ENCODE data around the gene ELMO3. TPM values are rescaled to one million over a fixed set of nuclear protein-coding genes. Genes with fewer than 3 reads are reported as not detected.

Gene ELMO3
- total and polyA plus RNA-seq, 2 of the 13 experiments (the other 11 are each of a cell fraction or from before 2014, with no cell fraction given): 2.6 to 4.0 TPM

DNA sequence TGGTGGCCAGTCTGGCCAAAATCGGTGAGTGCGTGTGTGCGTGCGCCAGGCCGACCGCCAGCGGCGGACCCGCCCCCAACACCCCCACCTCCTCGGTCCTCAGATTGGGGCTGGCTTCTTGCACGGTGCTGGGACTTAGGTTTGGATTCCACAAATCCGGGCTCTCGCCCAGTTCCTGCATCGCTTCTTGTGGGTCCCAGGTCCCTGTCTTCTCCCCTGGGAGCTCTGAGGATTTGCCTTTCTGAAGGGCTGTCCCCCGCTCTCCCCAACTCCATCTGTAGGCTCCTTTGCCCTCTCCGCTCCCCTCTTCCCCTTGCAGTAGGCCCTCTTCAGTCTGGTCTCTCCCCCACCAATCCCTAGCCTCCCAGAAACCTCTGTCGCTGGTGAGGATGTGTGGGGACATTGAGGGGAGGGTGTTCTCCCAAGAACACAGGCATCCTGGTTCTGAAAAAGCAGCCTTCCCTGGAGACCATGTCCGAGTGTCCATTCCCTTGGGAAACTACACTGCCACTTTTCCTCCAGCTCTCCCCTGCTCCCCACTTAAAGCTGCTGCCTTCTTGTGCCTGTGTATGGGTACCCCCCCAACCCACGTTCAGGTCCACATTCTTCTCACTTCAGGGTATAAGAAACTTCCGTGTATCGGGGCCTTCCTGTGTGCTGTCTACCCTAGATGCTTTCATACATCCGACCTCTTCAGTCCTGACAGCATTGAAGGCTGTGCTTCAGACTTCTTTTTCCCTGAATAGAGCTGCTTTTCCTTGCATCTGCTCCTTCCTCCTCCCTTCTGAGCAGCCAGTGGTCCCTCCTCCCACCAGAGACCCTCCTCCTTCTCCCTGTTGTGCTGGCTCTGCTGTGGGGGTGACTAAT lies 50.5 kb downstream of the ELMO3 start (continued):
- TF ChIP-seq SOX13 (IDR thresholded peaks at IDR 0.05) (no peak), SOX13 (CRISPR knock-in tag; conservative IDR thresholded peaks at IDR 0.05 in 1 of 2, IDR thresholded peaks at IDR 0.05 in 1 of 2) (no peak), PHF8 (CRISPR knock-in tag; IDR thresholded peaks at IDR 0.05) (0 out of 2 replicates have a peak, but pooled peaks have one; percentile 44), SRY (CRISPR knock-in tag; IDR thresholded peaks at IDR 0.05) (no peak), SMAD1 (CRISPR knock-in tag; IDR thresholded peaks at IDR 0.05; ENCODE audit: borderline replicate concordance, low read depth) (no peak), ZSCAN29 (CRISPR knock-in tag; conservative IDR thresholded peaks at IDR 0.05) (no peak), ZNF720 (CRISPR knock-in tag; IDR thresholded peaks at IDR 0.05) (no peak), SOX5 (CRISPR knock-in tag; IDR thresholded peaks at IDR 0.05; ENCODE audit: borderline replicate concordance) (no peak), SALL2 (CRISPR knock-in tag; IDR thresholded peaks at IDR 0.05) (no peak), GLI4 (CRISPR knock-in tag; IDR thresholded peaks at IDR 0.05; ENCODE audit: borderline replicate concordance) (no peak), ZNF34 (CRISPR knock-in tag; IDR thresholded peaks at IDR 0.05; ENCODE audit: borderline replicate concordance) (no peak), NFKBIZ (CRISPR knock-in tag; IDR thresholded peaks at IDR 0.05) (no peak), RFXAP (CRISPR knock-in tag; IDR thresholded peaks at IDR 0.05; ENCODE audit: borderline replicate concordance) (no peak), RXRA (CRISPR knock-in tag; IDR thresholded peaks at IDR 0.05) (0 out of 2 replicates have a peak, but pooled peaks have one; percentile 20), ZNF766 (CRISPR knock-in tag; IDR thresholded peaks at IDR 0.05; ENCODE audit: borderline replicate concordance) (no peak), TARDBP (CRISPR knock-in tag; IDR thresholded peaks at IDR 0.05) (no peak), RAD51 (IDR thresholded peaks at IDR 0.05; ENCODE audit: borderline replicate concordance) (no peak), ZFP41 (CRISPR knock-in tag; IDR thresholded peaks at IDR 0.05; ENCODE audit: borderline replicate concordance) (no peak), ZNF83 (CRISPR knock-in tag; IDR thresholded peaks at IDR 0.05; ENCODE audit: borderline replicate concordance) (no peak), JDP2 (CRISPR knock-in tag; IDR thresholded peaks at IDR 0.05; ENCODE audit: borderline replicate concordance) (no peak)
- TF ChIP-seq, protein P1, sequence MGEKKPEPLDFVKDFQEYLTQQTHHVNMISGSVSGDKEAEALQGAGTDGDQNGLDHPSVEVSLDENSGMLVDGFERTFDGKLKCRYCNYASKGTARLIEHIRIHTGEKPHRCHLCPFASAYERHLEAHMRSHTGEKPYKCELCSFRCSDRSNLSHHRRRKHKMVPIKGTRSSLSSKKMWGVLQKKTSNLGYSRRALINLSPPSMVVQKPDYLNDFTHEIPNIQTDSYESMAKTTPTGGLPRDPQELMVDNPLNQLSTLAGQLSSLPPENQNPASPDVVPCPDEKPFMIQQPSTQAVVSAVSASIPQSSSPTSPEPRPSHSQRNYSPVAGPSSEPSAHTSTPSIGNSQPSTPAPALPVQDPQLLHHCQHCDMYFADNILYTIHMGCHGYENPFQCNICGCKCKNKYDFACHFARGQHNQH (CRISPR knock-in tag; IDR thresholded peaks at IDR 0.05): no peak
- TF ChIP-seq, protein P2, sequence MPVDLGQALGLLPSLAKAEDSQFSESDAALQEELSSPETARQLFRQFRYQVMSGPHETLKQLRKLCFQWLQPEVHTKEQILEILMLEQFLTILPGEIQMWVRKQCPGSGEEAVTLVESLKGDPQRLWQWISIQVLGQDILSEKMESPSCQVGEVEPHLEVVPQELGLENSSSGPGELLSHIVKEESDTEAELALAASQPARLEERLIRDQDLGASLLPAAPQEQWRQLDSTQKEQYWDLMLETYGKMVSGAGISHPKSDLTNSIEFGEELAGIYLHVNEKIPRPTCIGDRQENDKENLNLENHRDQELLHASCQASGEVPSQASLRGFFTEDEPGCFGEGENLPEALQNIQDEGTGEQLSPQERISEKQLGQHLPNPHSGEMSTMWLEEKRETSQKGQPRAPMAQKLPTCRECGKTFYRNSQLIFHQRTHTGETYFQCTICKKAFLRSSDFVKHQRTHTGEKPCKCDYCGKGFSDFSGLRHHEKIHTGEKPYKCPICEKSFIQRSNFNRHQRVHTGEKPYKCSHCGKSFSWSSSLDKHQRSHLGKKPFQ (CRISPR knock-in tag; IDR thresholded peaks at IDR 0.05; ENCODE audit: insufficient replicate concordance): no peak
- TF ChIP-seq, protein P3, sequence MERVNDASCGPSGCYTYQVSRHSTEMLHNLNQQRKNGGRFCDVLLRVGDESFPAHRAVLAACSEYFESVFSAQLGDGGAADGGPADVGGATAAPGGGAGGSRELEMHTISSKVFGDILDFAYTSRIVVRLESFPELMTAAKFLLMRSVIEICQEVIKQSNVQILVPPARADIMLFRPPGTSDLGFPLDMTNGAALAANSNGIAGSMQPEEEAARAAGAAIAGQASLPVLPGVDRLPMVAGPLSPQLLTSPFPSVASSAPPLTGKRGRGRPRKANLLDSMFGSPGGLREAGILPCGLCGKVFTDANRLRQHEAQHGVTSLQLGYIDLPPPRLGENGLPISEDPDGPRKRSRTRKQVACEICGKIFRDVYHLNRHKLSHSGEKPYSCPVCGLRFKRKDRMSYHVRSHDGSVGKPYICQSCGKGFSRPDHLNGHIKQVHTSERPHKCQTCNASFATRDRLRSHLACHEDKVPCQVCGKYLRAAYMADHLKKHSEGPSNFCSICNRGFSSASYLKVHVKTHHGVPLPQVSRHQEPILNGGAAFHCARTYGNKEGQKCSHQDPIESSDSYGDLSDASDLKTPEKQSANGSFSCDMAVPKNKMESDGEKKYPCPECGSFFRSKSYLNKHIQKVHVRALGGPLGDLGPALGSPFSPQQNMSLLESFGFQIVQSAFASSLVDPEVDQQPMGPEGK (CRISPR knock-in tag; IDR thresholded peaks at IDR 0.05): peak; percentile 36; the same call in 1 of the 2 replicates
- TF ChIP-seq, protein P4, sequence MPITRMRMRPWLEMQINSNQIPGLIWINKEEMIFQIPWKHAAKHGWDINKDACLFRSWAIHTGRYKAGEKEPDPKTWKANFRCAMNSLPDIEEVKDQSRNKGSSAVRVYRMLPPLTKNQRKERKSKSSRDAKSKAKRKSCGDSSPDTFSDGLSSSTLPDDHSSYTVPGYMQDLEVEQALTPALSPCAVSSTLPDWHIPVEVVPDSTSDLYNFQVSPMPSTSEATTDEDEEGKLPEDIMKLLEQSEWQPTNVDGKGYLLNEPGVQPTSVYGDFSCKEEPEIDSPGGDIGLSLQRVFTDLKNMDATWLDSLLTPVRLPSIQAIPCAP (CRISPR knock-in tag; IDR thresholded peaks at IDR 0.05; ENCODE audit: low read depth): no peak

All from HepG2 (cell line).